GM18508 (cell line): ENCODE results near the gene GTF2I.
"Not testable (repeated sequence)": the region's sequence is repeated elsewhere in the genome, so short reads cannot be mapped to it uniquely, and the experiment has no call there.

Experiments
- ATAC-seq: cut with Tn5 transposase; IDR thresholded peaks from one replicate; pipeline ENCODE4 v1.9.1; 2021; ENCODE audit warnings: moderate number of reproducible peaks; ENCODE audit not compliant: insufficient read depth, unreplicated experiment

GTF2I gene

GRCh38 chr7:74657692-74658177 is at the start of gene GTF2I:
Gene GTF2I, plus strand, starts transcription at chr7:74657718. Its CDS starts 31,411 bp downstream, at chr7:74689129.
- ATAC-seq, result peak; percentile 0

GRCh38 chr7:74612015-74612829 is 45.3 kb upstream of the GTF2I start:
- no peak for ATAC-seq

GRCh38 chr7:74615933-74616780 is 41.4 kb upstream of the GTF2I start:
- ATAC-seq, result no peak

GRCh38 chr7:74617180-74617744 is 40.3 kb upstream of the GTF2I start:
- no peak for ATAC-seq

GRCh38 chr7:74619235-74619860 is 38.2 kb upstream of the GTF2I start:
- ATAC-seq, result no peak

GRCh38 chr7:74622228-74622749 is 35.2 kb upstream of the GTF2I start:
- ATAC-seq, result no peak

GRCh38 chr7:74623135-74623534 is 34.4 kb upstream of the GTF2I start:
- ATAC-seq, result no peak

- ATAC-seq, result no peak
Observed at GRCh38 chr7:74625446-74625845, 32.1 kb upstream of the GTF2I start.

GRCh38 chr7:74627661-74628411 is 29.7 kb upstream of the GTF2I start:
- no peak for ATAC-seq

- ATAC-seq, result no peak
Observed at GRCh38 chr7:74632505-74632904, 25.0 kb upstream of the GTF2I start.

- no peak for ATAC-seq
Observed at GRCh38 chr7:74633451-74633921, 24.0 kb upstream of the GTF2I start.

- no peak for ATAC-seq
Observed at GRCh38 chr7:74637745-74638144, 19.8 kb upstream of the GTF2I start.

- not testable (repeated sequence) for ATAC-seq
Observed at GRCh38 chr7:74650055-74650454, 7.5 kb upstream of the GTF2I start.

- not testable (repeated sequence) for ATAC-seq
Observed at GRCh38 chr7:74650493-74651132, 6.9 kb upstream of the GTF2I start.

GRCh38 chr7:74651133-74651504 is 6.4 kb upstream of the GTF2I start:
- not testable (repeated sequence) for ATAC-seq

- no peak for ATAC-seq
Observed at GRCh38 chr7:74653686-74654181, 3.8 kb upstream of the GTF2I start.

- ATAC-seq, result no peak
Observed at GRCh38 chr7:74654811-74655210, 2.7 kb upstream of the GTF2I start.

- ATAC-seq, result no peak
Observed at GRCh38 chr7:74655324-74655723, 2.2 kb upstream of the GTF2I start.
